ENCODE results near the gene SPESP1.

The SPESP1 gene

DNA sequence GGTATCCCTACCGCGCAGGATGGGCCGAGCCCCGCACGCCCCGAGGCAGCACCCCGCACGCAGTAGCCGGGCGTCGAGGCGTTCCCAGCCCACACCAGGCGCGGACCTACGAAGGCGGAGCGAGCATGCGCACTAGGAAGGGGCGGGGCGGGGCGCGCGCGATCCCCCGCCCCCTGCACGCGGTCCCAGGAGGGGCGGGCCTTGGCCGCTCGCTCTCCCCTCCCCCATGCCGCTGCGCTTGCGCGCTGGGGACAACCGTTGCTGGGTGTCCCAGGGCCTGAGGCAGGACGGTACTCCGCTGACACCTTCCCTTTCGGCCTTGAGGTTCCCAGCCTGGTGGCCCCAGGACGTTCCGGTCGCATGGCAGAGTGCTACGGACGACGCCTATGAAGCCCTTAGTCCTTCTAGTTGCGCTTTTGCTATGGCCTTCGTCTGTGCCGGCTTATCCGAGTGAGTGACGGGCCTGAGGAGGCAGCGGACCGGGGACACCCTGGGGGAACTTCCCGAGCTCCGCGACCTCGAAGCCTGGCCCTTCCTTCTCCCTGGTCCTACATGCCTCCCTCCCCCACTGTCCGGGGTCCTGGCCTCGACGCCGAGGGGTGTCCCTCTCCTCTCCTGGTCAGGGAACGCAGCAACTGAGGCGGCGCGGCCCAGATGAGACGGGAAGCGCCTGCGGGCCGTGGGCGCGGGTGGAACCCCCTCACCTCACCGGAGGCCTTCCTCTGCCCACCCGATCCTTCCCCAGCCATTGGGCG, at the start of gene SPESP1:
SPESP1 (plus strand) TSS at position 258 of the 755 bp plus-strand sequence; CDS start at position 387, 129 bp downstream.
- H3F3A ChIP-seq (ENCODE audit: low read depth), result no peaks in the 10 kb centered on the region
- no peak within 1 kb of the TSS for H2AFZ ChIP-seq (ENCODE audit: low read length)
- H3K36me3 ChIP-seq (ENCODE audit: insufficient read depth, low read length), result no peaks in the 10 kb centered on the region
- H3K9me2 ChIP-seq (replicated peaks; ENCODE audit: low read depth, low read length), result no peaks in the 10 kb centered on the region
- no peak within 1 kb of the TSS for H3K4me2 ChIP-seq (ENCODE audit: low read depth, low read length, poor library complexity, severe bottlenecking)
- no peaks in the 10 kb centered on the region for H3K4me1 ChIP-seq (ENCODE audit: insufficient read depth, low read length, poor library complexity, severe bottlenecking)
- H3K27me3 ChIP-seq (ENCODE audit: insufficient read depth, low read length, poor library complexity, severe bottlenecking), result no peaks in the 10 kb centered on the region
- no peak within 1 kb of the TSS for H3K4me3 ChIP-seq (ENCODE audit: low read length, poor library complexity, severe bottlenecking)
- no peaks in the 10 kb centered on the region for H3K9me3 ChIP-seq (ENCODE audit: insufficient read depth, low read depth, low read length)
- TF ChIP-seq EZH2phosphoT487 (IDR thresholded peaks at IDR 0.05; ENCODE audit: borderline replicate concordance), result no peak
- TF ChIP-seq, protein P1, sequence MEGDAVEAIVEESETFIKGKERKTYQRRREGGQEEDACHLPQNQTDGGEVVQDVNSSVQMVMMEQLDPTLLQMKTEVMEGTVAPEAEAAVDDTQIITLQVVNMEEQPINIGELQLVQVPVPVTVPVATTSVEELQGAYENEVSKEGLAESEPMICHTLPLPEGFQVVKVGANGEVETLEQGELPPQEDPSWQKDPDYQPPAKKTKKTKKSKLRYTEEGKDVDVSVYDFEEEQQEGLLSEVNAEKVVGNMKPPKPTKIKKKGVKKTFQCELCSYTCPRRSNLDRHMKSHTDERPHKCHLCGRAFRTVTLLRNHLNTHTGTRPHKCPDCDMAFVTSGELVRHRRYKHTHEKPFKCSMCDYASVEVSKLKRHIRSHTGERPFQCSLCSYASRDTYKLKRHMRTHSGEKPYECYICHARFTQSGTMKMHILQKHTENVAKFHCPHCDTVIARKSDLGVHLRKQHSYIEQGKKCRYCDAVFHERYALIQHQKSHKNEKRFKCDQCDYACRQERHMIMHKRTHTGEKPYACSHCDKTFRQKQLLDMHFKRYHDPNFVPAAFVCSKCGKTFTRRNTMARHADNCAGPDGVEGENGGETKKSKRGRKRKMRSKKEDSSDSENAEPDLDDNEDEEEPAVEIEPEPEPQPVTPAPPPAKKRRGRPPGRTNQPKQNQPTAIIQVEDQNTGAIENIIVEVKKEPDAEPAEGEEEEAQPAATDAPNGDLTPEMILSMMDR (conservative IDR thresholded peaks at IDR 0.05; ENCODE audit: low read length), result no peak
- no peaks in the 10 kb centered on the region for H4K20me1 ChIP-seq (ENCODE audit: insufficient read depth, low read length, poor library complexity, severe bottlenecking)
- no peak within 1 kb of the TSS for H3K9ac ChIP-seq (ENCODE audit: low read depth, low read length, poor library complexity, severe bottlenecking)
- H3K79me2 ChIP-seq (ENCODE audit: insufficient read depth, low read length), result no peaks in the 10 kb centered on the region

DNA sequence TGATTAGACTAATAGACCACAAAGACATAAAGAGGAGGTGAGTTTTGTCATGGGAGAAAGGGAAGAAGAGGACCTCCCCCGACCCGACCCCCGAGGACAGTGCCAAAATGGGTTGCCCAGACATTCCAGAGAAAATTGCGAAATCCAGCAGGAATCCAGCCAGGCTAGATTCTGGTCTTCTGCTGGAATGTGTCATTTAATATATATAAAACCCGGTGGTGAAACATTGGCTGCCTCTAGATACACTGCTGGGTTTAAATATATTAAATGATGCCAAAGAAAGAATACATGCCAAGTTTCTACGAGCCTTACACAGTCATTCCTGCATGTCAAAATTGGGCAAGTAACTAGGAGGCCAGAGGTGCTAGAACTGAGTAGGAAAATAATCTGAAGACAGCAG, 45.3 kb upstream of the SPESP1 start:
- no peaks in the 10 kb centered on the region for H3K36me3 ChIP-seq (ENCODE audit: insufficient read depth, low read length)
- H3K4me3 ChIP-seq (ENCODE audit: low read length, poor library complexity, severe bottlenecking), result no peak overlapping the region
- H3K9ac ChIP-seq (ENCODE audit: low read depth, low read length, poor library complexity, severe bottlenecking), result no peak overlapping the region
- no peaks in the 10 kb centered on the region for H3K4me1 ChIP-seq (ENCODE audit: insufficient read depth, low read length, poor library complexity, severe bottlenecking)
- H2AFZ ChIP-seq (ENCODE audit: low read length), result no peak overlapping the region
- no peaks in the 10 kb centered on the region for H4K20me1 ChIP-seq (ENCODE audit: insufficient read depth, low read length, poor library complexity, severe bottlenecking)
- TF ChIP-seq, protein P1 (conservative IDR thresholded peaks at IDR 0.05; ENCODE audit: low read length), result no peak
- TF ChIP-seq EZH2phosphoT487 (IDR thresholded peaks at IDR 0.05; ENCODE audit: borderline replicate concordance), result no peak
- no peaks in the 10 kb centered on the region for H3K9me3 ChIP-seq (ENCODE audit: insufficient read depth, low read depth, low read length)
- H3F3A ChIP-seq (ENCODE audit: low read depth), result no peaks in the 10 kb centered on the region
- H3K9me2 ChIP-seq (replicated peaks; ENCODE audit: low read depth, low read length), result no peaks in the 10 kb centered on the region
- no peaks in the 10 kb centered on the region for H3K27me3 ChIP-seq (ENCODE audit: insufficient read depth, low read length, poor library complexity, severe bottlenecking)
- H3K79me2 ChIP-seq (ENCODE audit: insufficient read depth, low read length), result no peaks in the 10 kb centered on the region
- no peak overlapping the region for H3K4me2 ChIP-seq (ENCODE audit: low read depth, low read length, poor library complexity, severe bottlenecking)

DNA sequence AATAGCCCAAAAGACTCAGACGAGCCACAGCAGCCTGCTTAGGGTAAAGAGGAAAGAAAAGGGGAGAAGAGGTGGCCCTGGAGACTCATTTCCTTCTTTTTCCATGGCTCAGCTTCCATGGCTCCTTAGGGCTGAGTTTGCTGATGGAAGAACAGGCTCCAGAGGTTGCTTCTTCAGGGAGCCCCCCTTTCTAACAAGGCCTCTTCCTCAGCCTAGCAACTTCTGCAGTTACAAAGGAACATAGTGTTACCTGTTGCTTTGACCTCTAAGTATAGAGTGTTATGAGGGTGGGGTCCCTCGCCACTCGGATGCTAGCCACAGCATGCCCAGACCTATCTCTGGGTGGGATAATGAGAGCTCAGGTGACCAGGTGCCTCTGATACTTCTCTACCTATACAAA, 43.2 kb upstream of the SPESP1 start:
- H3K36me3 ChIP-seq (ENCODE audit: insufficient read depth, low read length), result no peaks in the 10 kb centered on the region
- H2AFZ ChIP-seq (ENCODE audit: low read length), result no peak overlapping the region
- no peaks in the 10 kb centered on the region for H3K27me3 ChIP-seq (ENCODE audit: insufficient read depth, low read length, poor library complexity, severe bottlenecking)
- TF ChIP-seq EZH2phosphoT487 (IDR thresholded peaks at IDR 0.05; ENCODE audit: borderline replicate concordance), result no peak
- TF ChIP-seq, protein P1 (conservative IDR thresholded peaks at IDR 0.05; ENCODE audit: low read length), result no peak
- no peaks in the 10 kb centered on the region for H3K9me2 ChIP-seq (replicated peaks; ENCODE audit: low read depth, low read length)
- H3K9ac ChIP-seq (ENCODE audit: low read depth, low read length, poor library complexity, severe bottlenecking), result no peak overlapping the region
- H3K79me2 ChIP-seq (ENCODE audit: insufficient read depth, low read length), result no peaks in the 10 kb centered on the region
- H3K4me3 ChIP-seq (ENCODE audit: low read length, poor library complexity, severe bottlenecking), result no peak overlapping the region
- H3F3A ChIP-seq (ENCODE audit: low read depth), result no peaks in the 10 kb centered on the region
- no peaks in the 10 kb centered on the region for H3K9me3 ChIP-seq (ENCODE audit: insufficient read depth, low read depth, low read length)
- no peaks in the 10 kb centered on the region for H4K20me1 ChIP-seq (ENCODE audit: insufficient read depth, low read length, poor library complexity, severe bottlenecking)
- H3K4me1 ChIP-seq (ENCODE audit: insufficient read depth, low read length, poor library complexity, severe bottlenecking), result no peaks in the 10 kb centered on the region
- H3K4me2 ChIP-seq (ENCODE audit: low read depth, low read length, poor library complexity, severe bottlenecking), result no peak overlapping the region
